Raji (cell line): ENCODE results near the gene EFCAB13.

ENCODE experiments used
- POLR2A ChIP-seq: IDR thresholded peaks from 2 replicates; pipeline ENCODE4 v1.6.1; 2011; ENCODE audit warnings: low read depth, low read length, control low read depth; ENCODE audit not compliant: insufficient read depth

Gene EFCAB13

DNA sequence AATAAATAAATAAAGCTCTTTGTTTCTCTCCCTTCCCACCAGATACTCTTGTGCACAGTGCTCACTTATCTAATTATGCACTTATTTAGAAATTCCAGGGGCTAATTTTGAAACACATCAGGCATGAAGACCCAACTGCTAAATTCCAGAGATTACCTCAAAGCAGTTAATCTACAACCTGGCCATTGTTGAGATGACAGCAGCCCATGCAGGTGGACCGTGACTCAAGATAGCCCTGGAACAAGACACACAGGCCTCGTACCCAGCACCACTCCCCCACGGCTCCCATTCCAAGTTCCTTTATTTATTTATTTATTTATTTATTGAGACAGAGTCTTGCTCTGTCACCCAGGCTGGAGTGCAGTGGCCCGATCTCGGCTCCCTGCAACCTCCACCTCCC, 147.1 kb downstream of the EFCAB13 start:
- no peak for TF ChIP-seq POLR2A
